Stimulated activated CD4-positive, alpha-beta T cell treated with anti-CD3 and anti-CD28 coated beads, Interleukin-4, amount 100 ng/mL, for 1 hour (primary cell): ENCODE measurements around the gene DVL1.

Experiments used
- DNase-seq: peaks from one replicate; pipeline ENCODE4 v3.0.0-alpha.2; 2020

Gene DVL1

GRCh38 chr1:1355416-1355815 lies 6.2 kb upstream of the DVL1 start:
- no peak for DNase-seq

- no peak for DNase-seq
Observed at GRCh38 chr1:1354271-1355247, 5.3 kb upstream of the DVL1 start.

GRCh38 chr1:1353389-1354151 lies 4.4 kb upstream of the DVL1 start:
- DNase-seq = no peak

GRCh38 chr1:1352786-1353388 lies 3.7 kb upstream of the DVL1 start:
- DNase-seq = no peak

GRCh38 chr1:1351511-1352427 lies 2.6 kb upstream of the DVL1 start:
- DNase-seq = no peak

- DNase-seq = no peak
Observed at GRCh38 chr1:1348420-1349255, 580 bp downstream of the DVL1 start.

GRCh38 chr1:1347663-1348419 lies 1.4 kb downstream of the DVL1 start:
- no peak for DNase-seq

GRCh38 chr1:1347026-1347595 lies 2.1 kb downstream of the DVL1 start:
- DNase-seq = no peak

GRCh38 chr1:1346501-1346890 lies 2.7 kb downstream of the DVL1 start:
- DNase-seq = no peak

- no peak for DNase-seq
Observed at GRCh38 chr1:1345860-1346500, 3.2 kb downstream of the DVL1 start.

GRCh38 chr1:1345384-1345783 lies 3.8 kb downstream of the DVL1 start:
- DNase-seq = no peak

- DNase-seq = peak; percentile 45
Observed at GRCh38 chr1:1344655-1345361, 4.4 kb downstream of the DVL1 start.

- DNase-seq = no peak
Observed at GRCh38 chr1:1343811-1344421, 5.3 kb downstream of the DVL1 start.

GRCh38 chr1:1342584-1343115 lies 6.6 kb downstream of the DVL1 start:
- no peak for DNase-seq

- DNase-seq = no peak
Observed at GRCh38 chr1:1342061-1342562, 7.1 kb downstream of the DVL1 start.

- DNase-seq = no peak
Observed at GRCh38 chr1:1341549-1342021, 7.6 kb downstream of the DVL1 start.

- DNase-seq = no peak
Observed at GRCh38 chr1:1340791-1341548, 8.2 kb downstream of the DVL1 start.
